RWPE1 (cell line): Measurements from ENCODE around the gene KLF13.

Experiments
- CTCF ChIA-PET: fragments of 350-600 bp; sonication (Branson Sonifier 250); formaldehyde crosslinking; extraction: SDS; loops from one replicate; lab custom pipeline; 2021; lab: Yijun Ruan, JAX
- POLR2A ChIA-PET: fragments of 400-600 bp; formaldehyde crosslinking; extraction: SDS; loops from one replicate; lab custom pipeline; 2020; ENCODE audit warnings: antibody characterized with exemption; ENCODE audit not compliant: low non-redundant PET; lab: Yijun Ruan, JAX
- DNase-seq: peaks from one replicate; pipeline ENCODE4 v3.0.0; 2012; ENCODE audit warnings: low spot score
- H3K27ac ChIP-seq: fragments of 450-650 bp; 2 replicates; pipeline ENCODE4 v1.5.1; 2017
- TF ChIP-seq, protein P1 (sequence below): fragments of 450-650 bp; conservative IDR thresholded peaks from 2 replicates; pipeline ENCODE4 v1.5.1; 2017; ENCODE audit warnings: low read depth, mild to moderate bottlenecking

KLF13 gene

DNA sequence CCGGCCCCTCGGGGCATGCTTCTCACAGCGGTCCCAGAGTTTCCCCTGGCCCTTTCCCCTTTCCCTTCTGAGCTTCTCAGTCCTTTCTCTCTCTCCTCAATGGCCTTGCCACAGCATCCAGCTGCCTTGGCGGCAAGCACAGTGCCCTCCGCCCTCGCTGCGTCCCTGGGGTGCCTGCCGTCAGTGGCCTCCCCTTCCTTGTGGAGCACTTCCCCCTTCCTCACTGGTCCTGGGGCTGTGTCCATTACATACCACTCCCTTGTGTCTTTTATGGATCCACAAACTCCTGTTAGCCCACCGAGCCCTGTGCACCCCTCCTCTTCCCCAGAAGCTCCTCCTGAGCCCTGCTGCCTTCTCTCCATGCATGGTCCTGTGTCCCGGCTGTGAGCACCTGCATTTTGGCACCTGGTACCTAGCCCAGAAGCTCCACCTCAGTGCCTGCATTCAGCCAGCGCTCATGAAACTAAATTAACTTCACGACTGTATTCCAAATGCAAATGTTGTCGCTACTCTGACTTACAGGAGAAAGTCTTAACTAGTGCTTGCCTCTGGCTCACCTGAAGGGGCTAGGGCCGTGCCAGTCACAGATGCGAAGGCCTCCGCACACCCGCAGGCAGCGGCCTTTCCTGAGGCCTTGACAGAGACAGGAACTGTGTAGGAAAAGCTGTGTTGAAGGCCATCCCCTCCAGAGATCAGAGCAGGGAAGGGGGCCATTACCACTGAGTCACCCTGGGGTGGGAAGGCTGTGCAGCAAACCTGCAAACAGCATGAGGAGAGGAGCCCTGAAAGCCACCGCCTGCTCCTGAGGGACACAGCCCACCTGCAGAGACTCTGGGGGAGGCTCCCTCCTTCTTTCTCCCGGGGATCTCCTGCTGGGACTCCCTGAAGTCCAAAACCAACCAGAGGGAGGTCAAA is 19.1 kb upstream of the KLF13 start:
- CTCF ChIA-PET, result interaction anchor here (0.6 kb wide), 2 partner anchors 131 to 279 kb away, joined by 3 read pairs; no protein-coding TSS in a partner anchor

DNA sequence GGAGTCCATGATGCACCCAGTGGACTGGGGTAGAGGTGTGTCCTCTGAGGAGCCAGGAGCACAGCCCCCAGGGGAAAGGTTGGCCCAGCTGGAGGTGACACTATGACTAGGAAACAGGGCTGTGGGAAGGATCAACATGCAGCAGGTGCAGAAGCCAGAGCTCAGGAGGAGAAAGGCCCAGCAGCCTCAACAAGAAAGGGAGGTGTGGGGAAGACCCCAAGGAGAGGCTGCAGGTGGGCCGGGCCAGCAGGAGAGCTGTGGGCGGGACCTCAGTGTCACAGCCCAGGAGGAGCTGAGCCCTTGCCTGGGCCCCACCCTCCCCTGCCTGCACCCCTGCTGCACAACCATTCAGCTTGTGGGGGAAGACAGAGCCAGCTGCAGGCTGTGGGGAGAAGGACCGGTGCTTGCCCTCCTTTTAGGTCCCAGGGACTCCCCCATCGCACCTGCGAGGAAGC is 18.4 kb upstream of the KLF13 start:
- CTCF ChIA-PET, result no interaction called here
- POLR2A ChIA-PET, result no interaction called here
- TF ChIP-seq, protein P1, sequence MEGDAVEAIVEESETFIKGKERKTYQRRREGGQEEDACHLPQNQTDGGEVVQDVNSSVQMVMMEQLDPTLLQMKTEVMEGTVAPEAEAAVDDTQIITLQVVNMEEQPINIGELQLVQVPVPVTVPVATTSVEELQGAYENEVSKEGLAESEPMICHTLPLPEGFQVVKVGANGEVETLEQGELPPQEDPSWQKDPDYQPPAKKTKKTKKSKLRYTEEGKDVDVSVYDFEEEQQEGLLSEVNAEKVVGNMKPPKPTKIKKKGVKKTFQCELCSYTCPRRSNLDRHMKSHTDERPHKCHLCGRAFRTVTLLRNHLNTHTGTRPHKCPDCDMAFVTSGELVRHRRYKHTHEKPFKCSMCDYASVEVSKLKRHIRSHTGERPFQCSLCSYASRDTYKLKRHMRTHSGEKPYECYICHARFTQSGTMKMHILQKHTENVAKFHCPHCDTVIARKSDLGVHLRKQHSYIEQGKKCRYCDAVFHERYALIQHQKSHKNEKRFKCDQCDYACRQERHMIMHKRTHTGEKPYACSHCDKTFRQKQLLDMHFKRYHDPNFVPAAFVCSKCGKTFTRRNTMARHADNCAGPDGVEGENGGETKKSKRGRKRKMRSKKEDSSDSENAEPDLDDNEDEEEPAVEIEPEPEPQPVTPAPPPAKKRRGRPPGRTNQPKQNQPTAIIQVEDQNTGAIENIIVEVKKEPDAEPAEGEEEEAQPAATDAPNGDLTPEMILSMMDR, result no peak
- DNase-seq, result no peak
- no peak overlapping the region for H3K27ac ChIP-seq

More for the DNA sequence above, 19.1 kb upstream of the KLF13 start:
- H3K27ac ChIP-seq, result no peak overlapping the region
- TF ChIP-seq, protein P1, result no peak
- POLR2A ChIA-PET, result no interaction called here
- DNase-seq, result no peak

DNA sequence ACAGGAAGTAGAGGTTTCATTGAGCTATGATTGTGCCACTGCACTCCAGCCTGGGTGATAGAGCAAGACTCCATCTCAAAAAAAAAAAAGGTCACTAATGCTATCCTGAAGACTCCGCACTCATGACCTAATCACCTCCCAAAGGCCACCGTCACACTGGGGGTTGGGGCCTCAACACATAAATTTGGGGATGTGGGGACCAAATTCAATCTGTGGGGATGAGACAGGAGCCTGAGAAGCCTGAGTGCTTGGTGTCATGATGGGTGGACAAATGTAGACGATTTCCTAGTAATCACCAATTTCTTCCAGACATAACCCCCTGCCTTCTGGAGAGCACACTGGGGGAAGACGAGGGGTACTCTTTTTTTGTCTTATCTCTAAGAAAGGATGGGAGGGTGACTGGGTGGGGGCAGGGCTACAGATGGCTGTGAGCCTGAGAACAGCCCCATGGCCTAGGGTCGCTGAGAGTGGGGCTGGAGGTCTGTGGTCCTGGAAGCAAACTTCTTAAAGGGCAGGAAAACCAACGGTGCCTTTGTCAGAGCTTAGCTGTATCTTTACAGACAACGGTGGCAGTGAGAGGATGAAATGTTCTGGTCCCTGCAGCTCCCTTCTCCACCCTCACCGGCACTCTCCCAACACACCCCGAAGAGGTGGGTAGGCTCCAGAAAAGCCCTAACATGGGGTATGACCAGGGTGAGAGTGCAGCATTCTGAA is 16.6 kb upstream of the KLF13 start:
- H3K27ac ChIP-seq, result no peak overlapping the region
- ChIA-PET CTCF (no interaction called here), POLR2A (no interaction called here)
- no peak for DNase-seq
- TF ChIP-seq, protein P1, result no peak

DNA sequence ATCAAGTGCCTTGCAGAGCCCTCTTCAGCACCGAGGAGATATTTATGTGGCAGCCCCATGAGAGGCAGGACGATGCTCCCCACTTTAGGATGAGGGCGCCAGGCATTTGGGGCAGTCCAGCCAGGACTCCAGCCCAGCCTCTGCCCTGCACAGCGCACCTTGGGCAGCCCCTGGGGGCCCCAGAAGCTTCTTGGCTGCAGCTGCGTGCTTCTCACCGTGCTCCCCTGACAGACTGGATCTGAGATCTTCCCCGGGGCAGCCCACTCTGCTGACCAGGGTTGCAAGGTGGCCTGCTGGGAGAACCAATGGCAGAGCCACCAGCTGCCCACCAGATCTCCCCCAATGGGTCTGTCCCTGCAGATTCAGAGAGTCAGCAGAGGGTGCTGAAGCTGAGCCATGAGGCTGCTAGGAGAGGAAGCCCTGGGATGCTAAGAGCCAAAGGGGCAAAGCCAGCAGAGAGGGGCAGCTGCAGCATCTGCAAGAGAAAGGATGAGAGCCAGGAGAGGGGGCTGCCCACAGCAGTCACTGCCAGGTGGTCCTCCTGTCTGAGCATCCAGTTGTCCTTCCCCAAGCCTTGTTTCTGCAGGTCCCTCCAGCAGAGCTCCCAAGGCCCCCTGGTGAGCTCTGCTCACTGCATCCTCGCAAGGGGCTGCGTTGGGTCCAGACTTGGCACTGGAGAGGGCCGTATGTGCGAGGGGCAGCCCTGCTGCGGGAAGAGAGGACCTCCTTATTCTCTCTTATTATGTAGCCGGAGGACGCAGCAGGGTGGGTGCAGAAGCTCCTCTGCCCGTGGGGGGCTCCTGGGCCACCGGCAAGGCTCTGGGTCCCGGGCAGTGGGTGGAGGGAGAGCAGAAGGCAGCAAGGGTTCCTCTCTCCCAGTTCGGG is 14.7 kb upstream of the KLF13 start:
- ChIA-PET POLR2A (no interaction called here), CTCF (interaction anchor here (0.8 to 1.1 kb wide), 3 partner anchors 56 to 177 kb away, joined by 3 read pairs; no protein-coding TSS in a partner anchor)
- no peak for DNase-seq
- H3K27ac ChIP-seq, result no peak overlapping the region
- TF ChIP-seq, protein P1, result no peak

DNA sequence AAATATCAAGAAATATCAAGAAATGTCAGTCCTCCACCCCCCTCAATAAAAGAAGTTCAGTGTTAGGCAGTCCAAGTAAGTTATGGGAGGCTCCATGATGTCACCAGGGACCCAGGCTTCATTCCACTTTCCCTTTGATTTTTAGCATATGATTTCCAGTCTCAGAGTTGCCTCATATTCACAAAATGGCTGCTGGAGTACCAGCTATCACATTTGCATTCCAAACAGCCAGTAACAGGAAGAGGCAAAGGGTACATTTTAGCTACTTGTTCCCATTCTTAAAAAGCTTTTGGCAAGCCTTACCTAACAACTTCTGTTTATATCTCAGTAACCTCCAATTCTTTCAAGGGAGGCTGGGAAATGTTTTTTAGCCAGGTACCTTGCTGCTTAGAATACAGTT is 13.4 kb upstream of the KLF13 start:
- no peak overlapping the region for H3K27ac ChIP-seq
- DNase-seq, result no peak
- CTCF ChIA-PET, result no interaction called here
- TF ChIP-seq, protein P1, result no peak
- POLR2A ChIA-PET, result no interaction called here
